GM12878 (cell line): ENCODE data around the gene SYF2. TPM values are rescaled to one million over a fixed set of nuclear protein-coding genes. Genes with fewer than 3 reads are reported as not detected.
A peak's percentile ranks its signal among the peaks of the same experiment; 100 is the strongest.

Source experiments
- ATAC-seq: fragments of 200-7000 bp; cut with Tn5 transposase; 3 replicates; pipeline ENCODE4 v1.9.1; 2020; ENCODE audit warnings: mild to moderate bottlenecking, moderate library complexity
- BruUV-seq: library from RNA; stranded (reverse); fragments of 400-500 nt; replicated peaks from 2 replicates; lab custom pipeline; 2021; lab: Mats Ljungman, UMichigan
- CTCF ChIA-PET: fragments of 300-600 bp; sonication (Branson Sonifier 250); formaldehyde crosslinking; extraction: SDS; loops from one replicate; lab custom pipeline; 2021; ENCODE audit warnings: inconsistent platforms; lab: Yijun Ruan, JAX
- POLR2A ChIA-PET: fragments of 350-600 bp; formaldehyde crosslinking; extraction: SDS; loops from one replicate; lab custom pipeline; 2021; ENCODE audit warnings: inconsistent platforms; lab: Charles Lee
- RAD21 ChIA-PET: fragments of 300-600 bp; sonication (Branson Sonifier 250); formaldehyde crosslinking; loops from one replicate; lab custom pipeline; 2023; ENCODE audit warnings: antibody characterized with exemption; ENCODE audit not compliant: unreplicated experiment; lab: Charles Lee
- SMC1A ChIA-PET: fragments of 300-600 bp; sonication (Branson Sonifier 250); formaldehyde crosslinking; loops from one replicate; lab custom pipeline; 2023; ENCODE audit not compliant: unreplicated experiment, uncharacterized antibody; lab: Charles Lee
- DNase-seq: peaks from one replicate; pipeline ENCODE4 v3.0.0-alpha.2; 2011; ENCODE audit warnings: low read depth, low spot score
- FAIRE-seq: peaks from 3 replicates; lab custom pipeline; 2011; peaks lifted over from hg19 to GRCh38; lab: Jason Lieb, UNC
- H2AFZ ChIP-seq: 2 replicates; pipeline ENCODE4 v1.6.0; 2011; ENCODE audit warnings: low read depth, low read length, control low read depth; ENCODE audit not compliant: control insufficient read depth
- H3K27ac ChIP-seq: 2 replicates; pipeline ENCODE4 v1.5.1; 2011; ENCODE audit warnings: control low read depth; ENCODE audit not compliant: control insufficient read depth, insufficient read depth
- H3K27me3 ChIP-seq, 2 experiments: replicated peaks in 1 of 2; 2 replicates each; pipeline versions ENCODE4 v1.6.0 to v1.6.1; 2011; ENCODE audit warnings: low read length in 1 of 2; ENCODE audit not compliant: control insufficient read depth in 2 of 2, insufficient read depth in 2 of 2
- H3K36me3 ChIP-seq, 2 experiments: 2 replicates each; pipeline ENCODE4 v1.5.1; 2011; ENCODE audit warnings: low read length in 1 of 2; ENCODE audit not compliant: control insufficient read depth in 2 of 2, insufficient read depth in 2 of 2
- H3K4me1 ChIP-seq: 2 replicates; pipeline ENCODE4 v1.6.1; 2011; ENCODE audit warnings: mild to moderate bottlenecking, low read length, moderate library complexity, mixed read lengths; ENCODE audit not compliant: control insufficient read depth, insufficient read depth
- H3K4me2 ChIP-seq: 2 replicates; pipeline ENCODE4 v1.6.0; 2011; ENCODE audit warnings: control low read depth; ENCODE audit not compliant: control insufficient read depth, insufficient read depth
- H3K4me3 ChIP-seq: fragments of 200-600 bp; sonication (generic); 2 replicates; pipeline ENCODE4 v1.5.1; 2016
- H3K79me2 ChIP-seq: 2 replicates; pipeline ENCODE4 v1.6.0; 2011; ENCODE audit warnings: low read length; ENCODE audit not compliant: control insufficient read depth, insufficient read depth
- H3K9ac ChIP-seq: 2 replicates; pipeline ENCODE4 v1.8.0; 2011; ENCODE audit warnings: low read length, control low read depth, mixed read lengths; ENCODE audit not compliant: control insufficient read depth, insufficient read depth
- H3K9me3 ChIP-seq: replicated peaks from 3 replicates; pipeline ENCODE4 v1.5.1; 2011; ENCODE audit warnings: mild to moderate bottlenecking, low read length; ENCODE audit not compliant: control insufficient read depth, insufficient read depth
- H4K20me1 ChIP-seq: 2 replicates; pipeline ENCODE4 v1.6.0; 2011; ENCODE audit not compliant: control insufficient read depth, insufficient read depth
- E4F1 ChIP-seq: fragments of 450-650 bp; IDR thresholded peaks from 2 replicates; pipeline ENCODE4 v1.6.1; 2018; ENCODE audit warnings: borderline replicate concordance, mild to moderate bottlenecking; ENCODE audit not compliant: partially characterized antibody
- IKZF1 ChIP-seq: fragments of 450-650 bp; conservative IDR thresholded peaks from 2 replicates; pipeline ENCODE4 v1.6.1; 2017; ENCODE audit warnings: antibody characterized with exemption, mild to moderate bottlenecking
- NFYB ChIP-seq: IDR thresholded peaks from 2 replicates; pipeline ENCODE4 v1.6.1; 2011; ENCODE audit warnings: low read depth, mild to moderate bottlenecking, low read length, improper control_type of control experiment, moderate library complexity; ENCODE audit not compliant: insufficient read depth
- RUNX3 ChIP-seq: IDR thresholded peaks from 2 replicates; pipeline ENCODE4 v1.6.1; 2012; ENCODE audit warnings: low read length, inconsistent platforms
- SREBF2 ChIP-seq: IDR thresholded peaks from 2 replicates; pipeline ENCODE4 v1.6.1; 2012; ENCODE audit warnings: mild to moderate bottlenecking, low read length
- TAF1 ChIP-seq: IDR thresholded peaks from 2 replicates; pipeline ENCODE4 v1.6.1; 2011; ENCODE audit warnings: mild to moderate bottlenecking, low read depth, low read length, borderline replicate concordance
- ZBED1 ChIP-seq: IDR thresholded peaks from 2 replicates; pipeline ENCODE4 v1.6.1; 2016; ENCODE audit warnings: borderline replicate concordance
- ZNF592 ChIP-seq: fragments of 450-650 bp; IDR thresholded peaks from 2 replicates; pipeline ENCODE4 v1.6.1; 2017; ENCODE audit warnings: mild to moderate bottlenecking, moderate library complexity
- ZNF622 ChIP-seq: fragments of 450-650 bp; IDR thresholded peaks from 2 replicates; pipeline ENCODE4 v1.6.1; 2017; ENCODE audit warnings: mild to moderate bottlenecking, inconsistent platforms
- ZZZ3 ChIP-seq: IDR thresholded peaks from 2 replicates; pipeline ENCODE4 v1.6.1; 2011; ENCODE audit warnings: low read depth; ENCODE audit not compliant: control insufficient read depth, insufficient read length
- WGBS: methylation state at CpG from one replicate; pipeline ENCODE4 v1.1.6; 2016; ENCODE audit warnings: low lambda C conversion rate; ENCODE audit not compliant: insufficient replicate concordance, insufficient coverage; ENCODE audit errors: missing lambda C conversion rate; 5-methylcytosine and 5-hydroxymethylcytosine counted together
- in situ Hi-C: fragments of 300-500 bp; cut with MboI; formaldehyde crosslinking; loops from 9 replicates; pipeline ENCODE4 v1.14.3; 2018; ENCODE audit warnings: mixed read lengths
- intact Hi-C: fragments of 100-400 bp; cut with micrococcal nuclease; formaldehyde crosslinking; loops from one replicate; pipeline ENCODE4 v1.14.2; 2022; ENCODE audit not compliant: unreplicated experiment
- polyA plus RNA-seq, 11 experiments: library from polyadenylated mRNA; depleted of rRNA in 4 of 11; unstranded in 6 of 11; stranded (reverse) in 5 of 11; fragments of >200 nt; fragmentation: Nextera tagmentation in 4 of 11; fragmentation: Illumina TruSeq in 1 of 11; extraction: Ambion mirVana in 4 of 11; extraction: Trizol in 1 of 11; gene quantifications; 1 replicate in 1 of 11; 2 replicates in 10 of 11; pipeline versions ENCODE4 v1.2.1 to v1.2.3, GENCODE V29; 2011 to 2016; ENCODE audit warnings: inconsistent platforms in 2 of 11, missing spikeins in 2 of 11, low read depth in 1 of 11
- total RNA-seq, 4 experiments: library from RNA; depleted of rRNA in 3 of 4; stranded (reverse); fragments of >200 nt in 3 of 4; fragmentation: Illumina TruSeq in 1 of 4; extraction: Trizol in 1 of 4; gene quantifications; 2 replicates each; pipeline versions ENCODE4 v1.2.1 to v1.2.3, GENCODE V29; 2013 to 2021

SYF2 gene
- total and polyA plus RNA-seq, 10 of the 15 experiments (the other 5 are each of a cell fraction or from before 2014, with no cell fraction given), result 20.3 to 70.5 (median 35.3) TPM

GRCh38 chr1:25187077-25187476, 45.2 kb downstream of the SYF2 start (continued):
- TF ChIP-seq ZNF592, result no peak
- no peak for TF ChIP-seq NFYB
- no peak for TF ChIP-seq ZZZ3

- no peaks in the 10 kb centered on the region for H3K9me3 ChIP-seq
- no peak overlapping the region for H3K27ac ChIP-seq
- ChIA-PET POLR2A (no interaction called here), SMC1A (interaction anchor here (0.6 to 0.7 kb wide), 3 partner anchors 20 to 428 kb away, joined by 3 read pairs; no protein-coding TSS in a partner anchor), RAD21 (interaction anchor here (1.3 kb wide), 1 partner anchor 19 kb away, joined by 3 read pairs; no protein-coding TSS in a partner anchor), CTCF (interaction anchor here (0.5 to 2.6 kb wide), 3 partner anchors 17 to 339 kb away, joined by 3 to 7 read pairs (median 4); no protein-coding TSS in a partner anchor)
- H2AFZ ChIP-seq, result no peak overlapping the region
- 32% methylated on average over 14 of the region's 14 CpGs for WGBS
- H4K20me1 ChIP-seq, result no peaks in the 10 kb centered on the region
- ATAC-seq (no peak), FAIRE-seq (no peak), DNase-seq (no peak)
- intact Hi-C loops (no loop called here), in situ Hi-C loops (no loop called here)
- no peaks in the 10 kb centered on the region for H3K4me1 ChIP-seq
- peaks cover 0 to 2% of the 10 kb centered on the region in 2 experiments; a peak in 3 of 4 replicates for H3K27me3 ChIP-seq
- H3K36me3 ChIP-seq, result no peaks in the 10 kb centered on the region
- H3K4me3 ChIP-seq, result no peak overlapping the region
- H3K4me2 ChIP-seq, result no peak overlapping the region
- TF ChIP-seq SREBF2 (no peak), IKZF1 (0 out of 2 replicates have a peak, but pooled peaks have one; percentile 22), ZNF622 (no peak), ZBED1 (no peak), RUNX3 (no peak), E4F1 (no peak), TAF1 (no peak)
- no TSS peak for BruUV-seq
- H3K79me2 ChIP-seq, result no peaks in the 10 kb centered on the region
- H3K9ac ChIP-seq, result no peak overlapping the region
Observed at GRCh38 chr1:25186161-25187007, 45.9 kb downstream of the SYF2 start.
